ENCODE results near the gene BCKDHA. TPM values are rescaled to one million over a fixed set of nuclear protein-coding genes. Genes with fewer than 3 reads are reported as not detected.

BCKDHA gene
- total and polyA plus RNA-seq, 2 of the 4 experiments (the other 2 are of a cell fraction): 7.6 to 7.7 TPM

- Histone ChIP-seq H3K4ac (ENCODE audit: low read depth, low read length) (no peak overlapping the region), H3K9me3 (ENCODE audit: control insufficient read depth, insufficient read depth, low read length) (no peaks in the 10 kb centered on the region), H2AK5ac (ENCODE audit: low read depth, low read length) (no peak overlapping the region), H2BK5ac (ENCODE audit: low read depth, low read length, poor library complexity, severe bottlenecking) (no peak overlapping the region), H2AK9ac (replicated peaks; ENCODE audit: low read depth, low read length, poor library complexity) (no peak overlapping the region), H2AFZ (replicated peaks; ENCODE audit: low read length, poor library complexity) (no peak overlapping the region), H3K36me3 (ENCODE audit: control insufficient read depth, insufficient read depth, low read length) (peaks cover 40% of the 10 kb centered on the region), H3K18ac (ENCODE audit: low read depth, low read length) (no peak overlapping the region), H3K4me3 (ENCODE audit: insufficient read depth, low read depth, low read length) (no peak overlapping the region), H3K56ac (ENCODE audit: extremely low read depth, insufficient read depth, low read length) (no peak overlapping the region), H3K27me3 (ENCODE audit: control insufficient read depth, insufficient read depth, low read length) (no peaks in the 10 kb centered on the region), H3K9ac (ENCODE audit: low read depth, low read length) (no peak overlapping the region), H4K91ac (ENCODE audit: insufficient read depth, low read depth, low read length) (no peak overlapping the region), H4K8ac (ENCODE audit: low read depth in 2 of 2, low read length in 2 of 2) (no peak overlapping the region), H2BK20ac (ENCODE audit: low read depth, low read length) (no peak overlapping the region), H4K20me1 (ENCODE audit: insufficient read depth, low read length) (no peaks in the 10 kb centered on the region), H3K27ac (ENCODE audit: insufficient read depth, low read length) (no peak overlapping the region), H3K4me1 (ENCODE audit: control insufficient read depth, insufficient read depth, low read length) (peaks cover 4% of the 10 kb centered on the region), H3K14ac (replicated peaks; ENCODE audit: low read depth, low read length) (no peak overlapping the region), H3K23ac (ENCODE audit: low read depth, low read length) (no peak overlapping the region), H4K5ac (ENCODE audit: low read depth, low read length) (no peak overlapping the region), H2BK15ac (ENCODE audit: low read depth, low read length) (no peak overlapping the region), H3K79me1 (ENCODE audit: low read depth in 1 of 2, low read length in 2 of 2) (no peaks in the 10 kb centered on the region; a peak in 1 of 4 replicates), H3K9me1 (ENCODE audit: insufficient read depth, low read length) (no peaks in the 10 kb centered on the region; the same call in 1 of the 2 replicates), H3K4me2 (ENCODE audit: low read depth, low read length) (no peak overlapping the region), H2BK120ac (ENCODE audit: low read depth, low read length) (no peak overlapping the region)
- DNase-seq (no peak), ATAC-seq (ENCODE audit: low read depth) (no peak)
- no CpG with 5 or more reads among the region's 5 CpGs for WGBS, 2 experiments (ENCODE audit: extremely low coverage in 2 of 2, insufficient read length in 1 of 2)
- dilution Hi-C loops (cut with HindIII; ENCODE audit: low sequenced_read_pairs, unreplicated experiment): no loop called here
- TF ChIP-seq MXI1 (IDR thresholded peaks at IDR 0.05; ENCODE audit: borderline replicate concordance, low read depth, low read length) (no peak), BHLHE40 (IDR thresholded peaks at IDR 0.05; ENCODE audit: low read depth, low read length) (no peak)
- CTCF ChIA-PET: no interaction called here
- BruUV-seq (replicated peaks): no TSS peak
- intact Hi-C loops (cut with micrococcal nuclease): no loop called here
- POLR2A ChIA-PET (ENCODE audit: unreplicated experiment): no interaction called here
- in situ Hi-C loops (cut with MboI; ENCODE audit: low sequenced_read_pairs): no loop called here
Observed at GRCh38 chr19:41412953-41413352, 15.3 kb downstream of the BCKDHA start.
